Activated T-cell treated with anti-CD3 and anti-CD28 coated beads for 4 hours (primary cell): Measurements from ENCODE around the gene IGFL3.
"Not testable (repeated sequence)": the region's sequence is repeated elsewhere in the genome, so short reads cannot be mapped to it uniquely, and the experiment has no call there.

Experiments
- DNase-seq: peaks from one replicate; pipeline ENCODE4 v3.0.0-alpha.2; 2020

The IGFL3 gene

GRCh38 chr19:46124638-46125115 is at the start of gene IGFL3:
TSS of gene IGFL3 (minus strand) at chr19:46124688. CDS start at chr19:46124649, 39 bp downstream.
- no peak for DNase-seq

GRCh38 chr19:46173886-46174480 is 49.5 kb upstream of the IGFL3 start:
- no peak for DNase-seq

- no peak for DNase-seq
These were observed 38.2 kb upstream of the IGFL3 start for GRCh38 chr19:46162731-46163130.

GRCh38 chr19:46161642-46162257 is 37.3 kb upstream of the IGFL3 start:
- not testable (repeated sequence) for DNase-seq

- no peak for DNase-seq
These were observed 35.8 kb upstream of the IGFL3 start for GRCh38 chr19:46160233-46160775.

GRCh38 chr19:46159418-46160232 is 35.1 kb upstream of the IGFL3 start:
- no peak for DNase-seq

- DNase-seq: no peak
These were observed 30.7 kb upstream of the IGFL3 start for GRCh38 chr19:46155237-46155636.

GRCh38 chr19:46150606-46151005 is 26.1 kb upstream of the IGFL3 start:
- DNase-seq: no peak

GRCh38 chr19:46147791-46148288 is 23.4 kb upstream of the IGFL3 start, which contains the start of gene IGFL2:
TSS of gene IGFL2 (plus strand) at chr19:46148238. CDS start at chr19:46148279, 41 bp downstream.
- DNase-seq: no peak

GRCh38 chr19:46147166-46147740 is 22.8 kb upstream of the IGFL3 start:
- no peak for DNase-seq

GRCh38 chr19:46144756-46145155 is 20.3 kb upstream of the IGFL3 start:
- DNase-seq: no peak

GRCh38 chr19:46142294-46142693 is 17.8 kb upstream of the IGFL3 start:
- DNase-seq: no peak

GRCh38 chr19:46141421-46141820 is 16.9 kb upstream of the IGFL3 start:
- no peak for DNase-seq

GRCh38 chr19:46137915-46138473 is 13.5 kb upstream of the IGFL3 start:
- no peak for DNase-seq

GRCh38 chr19:46134527-46134926 is 10.0 kb upstream of the IGFL3 start:
- no peak for DNase-seq

GRCh38 chr19:46133777-46134241 is 9.3 kb upstream of the IGFL3 start:
- DNase-seq: no peak

GRCh38 chr19:46133101-46133627 is 8.7 kb upstream of the IGFL3 start:
- no peak for DNase-seq

GRCh38 chr19:46132508-46133100 is 8.1 kb upstream of the IGFL3 start:
- no peak for DNase-seq

GRCh38 chr19:46131485-46132143 is 7.1 kb upstream of the IGFL3 start:
- DNase-seq: no peak

- no peak for DNase-seq
These were observed 1.6 kb upstream of the IGFL3 start for GRCh38 chr19:46126086-46126580.

- DNase-seq: no peak
These were observed 959 bp upstream of the IGFL3 start for GRCh38 chr19:46125447-46125846.
